Activated CD8-positive, alpha-beta memory T cell treated with anti-CD3 and anti-CD28 coated beads, Interleukin-2, amount 50 U/mL, for 24 hours (primary cell): ENCODE measurements around the gene AK6.
A peak's percentile ranks its signal among the peaks of the same experiment; 100 is the strongest.
"Not testable (repeated sequence)": the region's sequence is repeated elsewhere in the genome, so short reads cannot be mapped to it uniquely, and the experiment has no call there.

Source experiments
- DNase-seq: peaks from one replicate; pipeline ENCODE4 v3.0.0-alpha.2; 2020; ENCODE audit errors: extremely low read depth

AK6 gene

DNA sequence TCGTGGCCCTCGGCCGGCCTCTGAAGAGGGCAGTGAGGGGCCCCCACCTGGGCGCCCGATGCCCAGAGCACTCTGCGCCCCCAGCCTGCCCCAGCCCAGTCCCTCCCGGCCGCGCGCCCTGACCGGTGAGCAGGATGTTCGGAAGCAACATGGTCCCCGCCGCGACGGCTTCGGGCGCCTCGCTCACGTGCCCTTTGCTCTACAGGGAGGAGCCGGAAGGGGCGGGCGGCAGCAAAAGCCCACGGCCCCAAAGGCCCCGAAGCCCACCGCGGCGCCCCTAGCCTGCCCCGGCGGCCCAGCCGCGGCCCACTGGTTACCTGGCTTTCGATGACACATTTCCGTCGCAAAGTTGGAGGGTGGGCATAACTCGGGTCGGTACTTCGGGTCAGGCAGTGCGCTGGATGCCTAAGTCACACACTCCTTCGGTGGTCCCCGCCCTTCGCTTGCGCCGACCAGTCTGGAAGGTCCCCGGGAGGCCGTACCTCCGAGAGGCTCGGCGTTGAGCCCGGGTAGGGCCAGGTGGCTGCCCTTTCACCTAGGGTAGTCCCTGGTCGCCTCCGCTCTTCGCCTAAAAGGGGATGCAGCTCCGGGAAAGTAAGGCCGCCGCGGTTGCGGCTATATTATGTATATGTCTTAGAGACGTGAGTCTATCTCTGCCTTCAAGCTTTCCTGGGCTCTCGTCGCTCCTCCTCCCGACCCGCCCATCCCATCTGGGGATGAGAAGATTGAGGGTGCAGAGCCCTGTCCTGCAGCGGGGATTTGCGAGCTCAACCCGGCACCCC lies at the start of gene AK6, which contains the start of the genes RAD17 and TAF9:
Gene AK6 (minus strand): TSS at position 181 of the 782 bp plus-strand sequence. CDS start 30 bp downstream, at position 151.
Gene RAD17 (plus strand): TSS at position 479 of the 782 bp plus-strand sequence. CDS start 2,391 bp downstream, outside the sequence.
Gene TAF9 (minus strand): TSS at position 181 of the 782 bp plus-strand sequence. CDS start 3,783 bp downstream, outside the sequence.
- peak; percentile 78 for DNase-seq

DNA sequence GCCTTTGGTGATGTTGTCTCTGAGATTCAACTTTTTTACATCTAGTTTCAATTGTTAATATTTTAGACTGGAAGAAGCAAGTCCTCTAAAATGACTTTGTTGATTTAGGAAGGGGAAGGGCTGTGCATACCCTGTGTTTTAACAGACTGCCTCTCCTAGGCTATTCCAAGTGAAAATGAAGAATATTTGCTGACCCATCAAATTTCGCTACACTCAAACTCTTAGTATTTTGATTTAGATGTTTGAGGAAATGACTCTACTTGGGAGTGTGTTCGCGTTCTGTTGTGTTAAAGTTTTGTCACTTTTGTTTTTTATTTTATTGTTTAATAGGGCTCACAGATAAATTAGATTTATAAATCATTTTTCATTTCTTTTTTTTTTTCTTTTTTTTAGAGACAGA lies 49.2 kb upstream of the AK6 start:
- DNase-seq = no peak

DNA sequence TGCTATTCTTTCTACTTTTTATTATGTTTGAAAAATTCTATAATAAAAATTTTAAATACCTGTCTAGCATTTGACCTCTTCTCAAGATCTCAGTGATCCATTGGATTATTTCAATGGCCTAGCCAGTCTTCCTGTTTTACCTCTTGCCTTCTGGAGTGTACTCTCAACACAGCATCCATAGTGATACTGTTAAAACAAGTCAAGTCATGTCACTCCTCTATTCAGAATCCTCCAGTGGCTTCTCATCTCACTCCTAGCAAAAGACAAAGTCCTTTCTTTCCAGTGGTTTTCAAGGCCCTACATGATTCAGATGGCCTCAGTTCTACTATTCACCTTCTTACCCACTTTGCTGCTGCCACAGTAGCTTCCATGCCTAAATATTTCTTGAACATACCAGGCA lies 47.4 kb upstream of the AK6 start:
- no peak for DNase-seq

DNA sequence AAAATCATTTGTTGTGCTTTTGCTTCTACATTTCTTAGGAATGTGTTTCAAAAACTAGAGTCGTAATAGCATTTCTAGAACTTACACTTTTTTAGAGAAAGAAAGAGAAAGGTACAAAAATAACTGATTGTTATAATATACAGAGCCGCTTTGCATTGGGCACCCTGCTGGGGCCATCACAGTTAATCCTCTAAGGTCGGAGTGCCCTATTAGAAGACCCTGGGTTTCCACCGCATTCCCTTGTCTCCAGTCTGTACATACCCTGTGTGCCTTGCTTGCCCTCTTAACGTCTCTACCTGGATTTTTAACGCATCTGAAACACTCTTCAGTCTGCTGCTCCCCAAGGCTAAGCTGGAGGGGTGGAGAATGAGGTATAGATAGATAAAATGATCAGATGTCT lies 46.9 kb upstream of the AK6 start:
- DNase-seq = no peak

DNA sequence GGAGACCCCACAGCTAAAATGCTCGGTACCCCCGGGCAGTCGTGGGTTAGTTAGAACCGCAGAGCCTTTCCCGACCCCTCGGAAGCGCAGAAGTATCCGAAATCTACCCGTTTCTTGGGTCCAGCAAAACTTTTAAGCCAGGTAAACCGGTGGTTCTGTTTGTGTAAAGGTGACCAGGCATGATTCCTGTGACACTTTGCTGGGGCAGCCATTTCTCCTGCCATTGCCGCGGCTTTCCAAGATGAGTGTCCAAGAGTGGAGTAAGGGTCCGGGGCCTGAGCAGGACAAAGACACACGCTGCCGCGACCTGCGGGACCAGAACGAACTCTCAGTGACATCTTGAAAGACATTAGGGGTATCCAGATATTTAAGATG lies 46.3 kb upstream of the AK6 start:
- DNase-seq = no peak

DNA sequence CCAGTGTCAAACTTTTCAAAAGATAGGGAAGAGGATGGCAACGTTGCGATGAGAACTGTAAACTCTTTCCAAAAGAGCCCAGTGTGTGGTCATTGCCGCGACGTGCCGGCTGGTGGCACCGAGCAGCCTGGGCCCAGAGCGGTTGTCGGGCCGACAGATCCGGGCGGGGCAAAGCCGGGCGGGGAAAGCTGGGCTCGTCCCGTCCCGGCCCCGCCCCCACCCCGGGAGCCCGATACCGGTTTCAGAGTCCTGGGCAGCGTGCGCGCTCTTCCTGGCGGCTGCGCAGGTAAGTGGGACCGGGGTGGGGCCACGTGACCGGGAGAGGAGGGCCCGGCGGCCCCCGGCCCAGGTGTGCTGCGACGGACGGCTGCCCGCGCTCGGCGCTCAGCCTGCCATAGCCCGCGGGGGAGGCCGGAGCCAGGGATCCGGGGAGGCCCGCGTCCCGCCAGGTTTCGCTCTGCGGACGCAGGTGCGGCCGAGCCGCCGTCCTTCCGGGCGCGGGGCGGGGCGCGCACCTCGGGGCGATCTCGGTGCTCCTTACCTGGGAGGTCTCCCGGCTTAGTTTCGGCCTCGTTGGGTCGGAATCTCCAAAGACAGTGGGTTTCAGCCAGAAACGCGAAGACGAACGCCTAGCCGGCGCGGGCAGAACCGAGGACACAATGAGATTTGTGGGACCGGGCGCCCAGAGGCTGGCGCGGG lies 45.7 kb upstream of the AK6 start, which contains the start of gene MARVELD2:
Gene MARVELD2 (plus strand): TSS at position 232 of the 699 bp plus-strand sequence. CDS start 4,270 bp downstream, outside the sequence.
- no peak for DNase-seq

DNA sequence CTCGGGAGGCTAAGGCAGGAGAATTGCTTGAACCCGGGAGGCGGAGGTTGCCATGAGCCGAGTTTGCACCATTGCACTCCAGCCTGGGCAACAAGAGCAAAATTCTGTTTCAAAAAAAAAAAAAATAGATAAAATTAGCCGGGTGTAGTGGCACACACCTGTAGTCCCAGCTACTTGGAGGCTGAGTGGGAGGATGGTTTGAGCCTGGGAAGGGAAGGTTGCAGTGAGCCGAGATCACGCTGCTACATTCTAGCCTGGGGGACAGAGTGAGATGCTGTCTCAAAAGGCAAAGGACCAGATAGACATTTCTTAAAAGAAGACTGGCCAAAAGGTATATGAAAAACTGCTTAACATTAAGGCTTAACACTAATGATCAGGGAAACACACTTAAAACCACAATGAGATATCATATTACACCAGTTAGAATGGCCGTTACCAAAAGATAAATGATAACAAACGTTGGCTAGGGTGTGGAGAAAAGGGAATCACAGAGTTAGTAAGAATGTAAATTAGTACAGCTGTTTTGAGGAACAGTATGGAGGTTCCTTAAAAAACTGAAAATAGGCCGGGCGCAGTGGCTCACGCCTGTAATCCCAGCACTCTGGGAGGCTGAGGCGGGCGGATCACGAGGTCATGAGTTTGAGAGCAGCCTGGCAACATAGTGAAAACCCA lies 35.5 kb upstream of the AK6 start:
- DNase-seq = no peak

DNA sequence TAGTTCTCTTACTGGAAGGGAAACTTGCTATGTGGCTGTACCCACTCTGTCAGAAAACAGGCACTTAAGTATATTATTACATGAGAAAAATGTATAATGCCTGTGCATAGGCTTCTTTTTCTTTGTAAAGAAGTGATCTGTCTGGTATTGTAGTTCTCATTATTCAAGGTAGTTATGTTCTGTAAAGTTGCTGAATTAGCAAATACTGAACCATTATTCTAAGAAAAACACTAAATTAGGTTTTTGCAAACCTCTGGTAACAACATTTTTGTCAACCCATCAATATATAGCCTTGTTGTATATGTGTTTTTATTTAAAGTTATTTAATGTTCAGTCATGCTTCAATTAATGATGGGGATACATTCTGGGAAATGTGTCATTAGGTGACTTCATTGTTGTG lies 9.1 kb upstream of the AK6 start:
- no peak for DNase-seq

DNA sequence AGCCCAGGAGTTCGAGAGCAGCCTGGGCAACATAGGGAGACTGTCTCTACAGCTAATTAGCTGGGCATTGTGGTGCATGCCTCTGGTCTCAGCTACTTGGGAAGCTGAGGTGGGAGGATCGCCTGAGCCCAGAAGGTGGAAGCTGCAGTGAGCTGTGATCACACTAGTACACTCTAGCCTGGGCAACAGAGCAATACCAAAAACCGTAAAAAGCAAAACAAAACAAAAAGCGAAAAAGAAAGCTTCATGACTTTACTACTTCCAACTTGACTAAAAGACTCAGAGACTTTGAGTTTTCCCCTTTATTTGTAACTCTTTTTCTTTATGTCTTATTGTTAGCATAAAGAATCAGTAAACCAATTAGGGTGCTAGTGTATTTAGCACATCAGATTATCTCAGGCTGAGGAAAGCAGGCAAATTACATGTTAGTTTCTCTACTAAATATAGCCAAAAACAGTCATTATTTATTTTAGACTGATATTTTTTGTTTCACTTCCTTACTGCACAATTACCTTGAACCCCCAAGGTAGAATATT lies 5.7 kb upstream of the AK6 start:
- no peak for DNase-seq

DNA sequence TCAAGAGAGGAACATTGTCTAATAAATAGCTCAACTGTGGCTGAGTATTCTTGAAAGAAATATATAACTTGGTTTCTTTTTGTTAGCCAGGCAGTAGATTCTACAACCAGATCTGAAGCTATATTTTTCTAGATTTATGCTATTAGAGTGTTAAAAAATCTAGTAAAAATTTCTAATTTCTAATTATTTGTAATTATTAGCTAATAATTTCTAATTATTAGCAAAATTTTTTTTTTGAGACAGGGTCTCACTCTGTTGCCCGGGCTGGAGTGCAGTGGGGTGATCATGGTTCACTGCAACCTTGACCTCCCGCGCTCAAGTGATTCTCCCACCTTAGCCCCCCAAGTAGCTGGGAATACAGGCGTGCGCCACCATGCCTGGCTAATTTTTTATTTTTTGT lies 3.1 kb upstream of the AK6 start:
- no peak for DNase-seq

DNA sequence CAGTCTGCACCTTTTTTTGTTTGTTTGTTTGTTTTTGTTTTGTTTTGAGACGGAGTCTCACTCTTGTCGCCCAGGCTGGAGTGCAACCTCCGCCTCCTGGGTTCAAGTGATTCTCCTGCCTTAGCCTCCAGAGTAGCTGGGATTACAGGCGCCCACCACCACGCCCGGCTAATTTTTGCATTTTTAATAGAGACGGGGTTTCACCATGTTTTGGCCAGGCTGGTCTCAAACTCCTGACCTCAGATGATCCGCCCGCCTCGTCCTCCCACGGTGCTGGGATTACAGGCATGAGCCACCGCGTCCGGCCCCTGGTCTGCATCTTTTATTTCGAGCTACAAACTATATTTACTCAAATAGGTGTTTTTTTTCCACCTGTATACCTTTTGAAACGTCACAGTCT lies 1.0 kb upstream of the AK6 start:
- not testable (repeated sequence) for DNase-seq

DNA sequence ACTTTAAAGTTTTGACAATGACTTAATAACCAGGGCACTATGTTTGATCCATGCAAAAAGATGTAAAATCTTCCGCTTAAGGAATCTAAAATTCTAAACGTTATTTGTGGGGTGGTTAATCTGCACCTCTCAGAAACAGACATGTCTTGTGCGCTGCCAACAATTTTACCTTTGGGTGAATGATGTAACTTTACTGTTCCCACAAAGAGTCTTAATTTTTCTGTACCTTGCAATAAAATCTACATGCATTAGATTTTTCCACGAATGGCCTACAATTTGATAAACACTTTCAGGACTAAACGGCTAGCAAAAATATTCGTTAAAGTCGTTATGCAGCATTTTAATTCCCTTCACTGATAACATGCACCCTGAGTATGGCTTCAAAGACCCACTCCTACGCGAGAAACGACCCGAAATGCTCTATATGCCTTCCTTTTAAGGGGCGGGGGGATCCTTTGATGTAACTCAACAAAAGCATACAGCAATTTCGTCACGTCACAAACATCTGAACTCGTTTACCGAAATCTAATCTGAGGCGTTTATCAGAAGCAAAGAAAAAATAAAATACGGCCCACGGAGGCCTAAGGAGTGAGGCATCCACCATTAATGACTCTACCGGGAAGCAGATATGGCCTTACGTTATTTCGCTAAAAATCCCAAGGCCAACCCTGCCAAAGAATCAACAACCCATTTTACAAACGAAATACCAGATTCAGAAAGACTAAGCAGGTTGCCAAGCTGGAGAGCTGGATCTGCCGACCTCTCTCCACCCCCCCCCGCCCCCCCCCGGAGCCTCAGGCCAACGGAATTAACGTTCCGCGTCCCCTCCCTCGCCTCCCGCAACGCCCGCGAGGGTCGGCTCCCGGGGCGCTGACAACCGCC lies 621 bp downstream of the AK6 start:
- no peak for DNase-seq

DNA sequence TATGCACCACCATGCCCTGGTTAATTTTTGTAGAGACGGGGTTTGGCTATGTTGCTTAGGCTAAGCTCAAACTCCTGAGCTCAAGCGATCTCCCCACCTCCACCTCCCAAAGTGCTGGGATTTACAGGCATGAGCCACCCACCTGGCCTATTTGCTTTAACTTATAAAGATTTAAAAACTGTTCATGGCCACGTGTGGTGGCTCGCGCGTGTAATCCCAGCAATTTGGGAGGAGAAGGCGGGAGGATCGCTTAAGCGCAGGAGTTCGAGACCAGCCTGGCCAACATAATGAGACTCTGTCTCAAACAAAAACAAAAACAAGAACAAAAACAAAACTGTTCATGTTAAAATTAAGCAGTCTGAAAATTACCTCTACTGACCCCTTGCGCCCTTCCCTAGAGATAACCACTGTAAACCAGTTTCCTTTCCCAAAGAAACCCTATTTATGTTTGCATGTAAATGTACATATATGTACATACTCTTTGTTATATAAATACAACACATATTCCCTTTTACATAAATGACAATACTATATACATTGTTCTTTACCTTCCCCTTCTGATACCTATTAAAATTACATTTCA lies 1.5 kb downstream of the AK6 start:
- DNase-seq = no peak

DNA sequence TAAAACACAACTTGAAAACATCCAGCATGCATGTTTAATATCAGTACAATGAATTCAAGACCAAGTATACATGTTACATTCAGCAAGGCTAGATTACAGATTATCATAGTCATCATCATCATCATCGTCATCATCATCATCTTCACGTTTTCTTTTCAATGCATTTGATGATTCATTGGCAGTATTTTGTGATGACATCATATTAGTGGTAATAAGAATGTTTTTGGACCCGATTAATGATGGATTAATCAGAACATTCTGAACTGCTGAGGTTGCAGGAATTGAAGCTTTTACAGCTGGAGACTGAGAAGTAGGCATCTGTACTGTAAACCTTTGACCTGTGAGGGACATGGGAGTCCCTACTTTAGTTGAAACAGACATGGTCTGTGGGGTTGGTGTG lies 4.5 kb downstream of the AK6 start:
- DNase-seq = no peak

DNA sequence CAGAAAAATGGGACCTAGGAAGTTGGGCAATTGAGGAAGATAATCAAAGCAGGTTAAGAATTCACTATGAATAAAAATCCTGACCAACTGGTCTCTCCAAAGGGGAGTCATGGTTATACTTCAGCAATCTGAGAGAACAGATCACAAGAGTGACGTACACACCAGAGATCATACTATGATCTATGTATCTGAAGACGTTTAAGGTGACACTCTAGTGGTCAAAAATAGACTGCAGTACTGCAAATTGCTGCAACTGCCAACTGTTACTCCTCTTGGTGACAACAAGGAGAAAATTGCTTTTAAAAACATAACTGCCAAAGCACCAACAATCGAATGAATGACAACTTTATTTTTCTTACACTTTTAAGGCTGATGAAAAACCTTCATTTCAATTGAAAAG lies 4.9 kb downstream of the AK6 start:
- no peak for DNase-seq

DNA sequence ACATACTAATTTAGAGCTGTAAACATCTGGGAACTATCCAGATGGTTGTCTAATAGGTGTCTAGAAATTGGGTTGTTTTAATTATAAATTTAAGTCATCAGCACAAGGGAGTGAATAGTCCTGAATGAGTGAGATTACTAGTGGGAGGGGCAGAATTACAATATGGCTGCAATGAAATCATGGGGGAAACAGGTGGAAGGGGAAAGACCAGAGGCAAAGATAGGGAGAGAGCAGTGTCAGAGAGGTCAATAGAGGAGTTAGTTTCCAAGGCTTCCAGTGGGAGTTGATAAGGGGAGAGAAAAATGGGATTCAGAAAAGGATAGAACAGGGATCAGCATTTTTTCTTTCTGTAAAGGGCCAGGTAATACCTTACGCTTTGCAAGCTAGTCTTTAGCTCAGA lies 8.9 kb downstream of the AK6 start:
- DNase-seq = no peak

DNA sequence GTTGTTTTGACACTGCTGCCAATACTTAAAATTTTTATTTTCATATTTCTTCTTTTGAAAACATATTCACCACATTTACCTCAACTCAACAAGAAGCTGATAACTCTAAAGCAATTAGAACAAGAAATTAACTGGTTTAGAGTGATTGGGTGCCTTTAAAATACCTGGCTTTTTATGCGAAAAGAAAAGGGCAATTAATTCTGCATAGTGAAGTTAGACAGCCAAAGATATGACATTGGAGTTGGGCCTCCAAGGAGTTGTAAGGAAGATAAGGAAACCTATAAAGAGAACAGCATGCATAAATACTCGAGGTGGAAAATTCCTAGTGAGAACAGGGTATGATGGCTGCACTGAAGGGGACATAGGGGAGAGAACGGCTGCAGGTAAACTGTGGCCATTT lies 9.6 kb downstream of the AK6 start:
- DNase-seq = no peak

DNA sequence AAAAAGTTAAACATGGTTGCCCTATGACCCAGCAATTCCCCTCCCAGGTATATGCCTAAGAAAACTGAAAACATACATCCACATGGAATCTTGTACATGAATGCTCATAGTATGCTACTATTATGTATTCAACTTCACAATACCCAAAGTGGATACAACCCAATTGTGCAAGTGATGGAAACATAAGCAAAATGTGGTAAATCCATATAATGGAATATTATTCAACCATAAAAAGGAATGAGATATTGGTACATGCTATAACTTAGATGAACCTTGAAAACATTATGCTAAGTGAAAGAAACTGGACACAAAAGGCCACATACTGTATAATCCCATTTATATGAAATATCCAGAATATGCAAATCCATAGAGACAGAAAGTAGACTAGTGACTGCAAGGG lies 18.7 kb downstream of the AK6 start:
- DNase-seq = no peak

DNA sequence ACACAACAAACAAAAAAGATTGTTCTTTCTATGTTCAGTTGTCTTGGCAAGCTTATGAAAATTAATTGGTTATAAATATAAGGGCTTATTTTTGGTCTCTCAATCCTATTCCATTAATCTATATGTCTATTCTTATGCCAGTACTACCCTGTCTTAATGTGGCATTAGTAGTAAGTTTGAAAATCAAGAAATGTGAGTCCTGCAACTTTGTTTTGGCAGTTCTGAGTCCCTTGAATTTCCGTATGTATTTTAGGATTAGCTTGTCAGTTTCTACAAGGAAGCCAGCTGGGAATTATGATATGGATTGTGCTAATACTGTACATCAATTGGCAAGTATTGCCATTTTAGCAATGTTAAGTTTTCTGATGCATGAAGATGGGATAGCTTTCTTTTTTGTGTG lies 26.2 kb downstream of the AK6 start:
- no peak for DNase-seq

DNA sequence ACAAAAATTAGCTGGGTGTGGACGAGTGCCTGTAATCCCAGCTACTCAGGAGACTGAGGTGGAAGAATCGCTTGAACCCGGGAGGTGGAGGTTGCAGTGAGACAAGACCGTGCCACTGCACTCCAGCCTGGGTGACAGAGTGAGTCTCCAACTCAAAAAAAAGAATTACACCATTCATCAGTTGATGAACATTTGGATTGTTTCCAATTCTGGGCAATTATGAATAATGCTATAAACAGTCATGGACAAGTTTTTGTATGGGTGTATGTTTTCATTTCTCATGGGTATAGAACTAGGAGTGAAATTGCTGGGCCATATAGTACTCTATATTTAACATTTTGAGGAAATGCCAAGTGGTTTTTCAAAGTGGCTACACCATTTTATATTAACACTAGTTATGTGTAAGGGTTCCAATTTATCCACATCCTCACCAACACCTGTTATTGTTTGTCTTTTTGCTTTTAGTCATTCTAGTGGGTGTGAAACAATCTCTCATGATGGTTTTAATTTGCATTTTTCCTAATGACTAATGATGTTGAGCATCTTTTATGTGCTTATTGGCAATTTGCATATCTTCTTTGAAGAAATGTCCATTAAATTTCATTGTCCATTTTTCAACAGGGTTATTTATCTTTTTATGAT lies 27.7 kb downstream of the AK6 start:
- no peak for DNase-seq
